Fibroblast of villous mesenchyme (primary cell): ENCODE measurements around the gene SLC25A45. TPM values are rescaled to one million over a fixed set of nuclear protein-coding genes. Genes with fewer than 3 reads are reported as not detected.

ENCODE experiments used
- DNase-seq: peaks from one replicate; pipeline ENCODE4 v3.0.0-alpha.2; 2010; ENCODE audit warnings: low read depth
- H3K4me3 ChIP-seq: 2 replicates; pipeline ENCODE4 v1.5.1; 2011; ENCODE audit warnings: low read depth, mild to moderate bottlenecking, low read length
- total RNA-seq: library from RNA; depleted of rRNA; stranded (reverse); fragments of >200 nt; gene quantifications from 2 replicates; pipeline ENCODE4 v1.2.3, GENCODE V29; 2012
- TF ChIP-seq, protein P1 (sequence below): IDR thresholded peaks from 2 replicates; pipeline ENCODE4 v1.5.1; 2012; ENCODE audit warnings: low read depth, mild to moderate bottlenecking, low read length; ENCODE audit not compliant: insufficient read depth

The SLC25A45 gene
- total RNA-seq, 1 donor: 1.7 TPM

DNA sequence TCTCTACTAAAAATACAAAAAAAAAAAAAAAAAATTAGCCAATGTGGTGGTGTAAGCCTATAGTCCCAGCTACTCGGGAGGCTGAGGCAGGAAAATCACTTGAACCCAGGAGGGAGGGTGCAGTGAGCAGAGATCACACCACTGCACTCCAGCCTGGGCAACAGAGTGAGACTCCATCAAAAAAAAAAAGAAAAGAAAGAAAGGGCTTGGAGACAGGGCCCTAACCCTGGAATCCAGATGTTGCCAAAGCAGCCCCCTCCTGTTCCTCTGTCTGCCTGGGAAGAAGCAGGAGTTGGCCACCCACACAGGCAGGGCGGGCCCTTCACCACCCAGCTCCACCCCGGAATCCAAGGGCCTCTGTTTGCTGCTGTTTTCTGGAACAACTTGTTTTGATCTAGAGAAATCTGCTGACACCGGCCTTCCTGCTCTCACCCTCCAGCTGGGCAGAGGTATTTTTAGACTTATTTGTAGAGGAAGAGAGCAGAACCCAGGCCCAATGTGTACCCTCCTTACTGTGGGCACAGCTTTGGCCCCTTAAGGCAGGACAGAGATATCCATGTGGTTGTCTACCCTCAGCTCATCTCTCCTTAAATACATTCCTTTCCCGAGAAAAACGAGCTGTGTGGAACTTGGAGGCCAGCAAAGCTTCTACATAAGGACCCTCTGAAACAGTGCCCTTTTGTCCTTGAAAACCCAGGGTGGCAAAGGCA is 37.5 kb upstream of the SLC25A45 start:
- H3K4me3 ChIP-seq: peak overlapping the region; percentile 69

DNA sequence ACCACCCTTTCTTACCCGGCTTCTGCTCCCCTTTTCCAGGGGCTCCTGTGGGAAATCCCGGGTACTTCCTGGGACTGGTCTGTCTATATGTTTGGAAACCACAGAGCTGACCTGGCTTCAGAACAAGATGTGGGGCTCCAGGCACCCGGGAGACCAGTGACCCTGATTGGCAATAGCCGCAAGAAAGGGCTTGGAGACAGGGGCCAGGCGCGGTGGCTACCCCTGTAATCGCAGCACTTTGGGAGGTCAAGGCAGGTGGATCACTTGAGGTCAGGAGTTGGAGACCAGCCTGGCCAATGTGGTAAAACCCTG is 37.0 kb upstream of the SLC25A45 start:
- DNase-seq: no peak
- TF ChIP-seq, protein P1, sequence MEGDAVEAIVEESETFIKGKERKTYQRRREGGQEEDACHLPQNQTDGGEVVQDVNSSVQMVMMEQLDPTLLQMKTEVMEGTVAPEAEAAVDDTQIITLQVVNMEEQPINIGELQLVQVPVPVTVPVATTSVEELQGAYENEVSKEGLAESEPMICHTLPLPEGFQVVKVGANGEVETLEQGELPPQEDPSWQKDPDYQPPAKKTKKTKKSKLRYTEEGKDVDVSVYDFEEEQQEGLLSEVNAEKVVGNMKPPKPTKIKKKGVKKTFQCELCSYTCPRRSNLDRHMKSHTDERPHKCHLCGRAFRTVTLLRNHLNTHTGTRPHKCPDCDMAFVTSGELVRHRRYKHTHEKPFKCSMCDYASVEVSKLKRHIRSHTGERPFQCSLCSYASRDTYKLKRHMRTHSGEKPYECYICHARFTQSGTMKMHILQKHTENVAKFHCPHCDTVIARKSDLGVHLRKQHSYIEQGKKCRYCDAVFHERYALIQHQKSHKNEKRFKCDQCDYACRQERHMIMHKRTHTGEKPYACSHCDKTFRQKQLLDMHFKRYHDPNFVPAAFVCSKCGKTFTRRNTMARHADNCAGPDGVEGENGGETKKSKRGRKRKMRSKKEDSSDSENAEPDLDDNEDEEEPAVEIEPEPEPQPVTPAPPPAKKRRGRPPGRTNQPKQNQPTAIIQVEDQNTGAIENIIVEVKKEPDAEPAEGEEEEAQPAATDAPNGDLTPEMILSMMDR: no peak
- H3K4me3 ChIP-seq: peak overlapping the region; percentile 69

More for the DNA sequence above, 37.5 kb upstream of the SLC25A45 start:
- TF ChIP-seq, protein P1: no peak
- peak; percentile 99 for DNase-seq

DNA sequence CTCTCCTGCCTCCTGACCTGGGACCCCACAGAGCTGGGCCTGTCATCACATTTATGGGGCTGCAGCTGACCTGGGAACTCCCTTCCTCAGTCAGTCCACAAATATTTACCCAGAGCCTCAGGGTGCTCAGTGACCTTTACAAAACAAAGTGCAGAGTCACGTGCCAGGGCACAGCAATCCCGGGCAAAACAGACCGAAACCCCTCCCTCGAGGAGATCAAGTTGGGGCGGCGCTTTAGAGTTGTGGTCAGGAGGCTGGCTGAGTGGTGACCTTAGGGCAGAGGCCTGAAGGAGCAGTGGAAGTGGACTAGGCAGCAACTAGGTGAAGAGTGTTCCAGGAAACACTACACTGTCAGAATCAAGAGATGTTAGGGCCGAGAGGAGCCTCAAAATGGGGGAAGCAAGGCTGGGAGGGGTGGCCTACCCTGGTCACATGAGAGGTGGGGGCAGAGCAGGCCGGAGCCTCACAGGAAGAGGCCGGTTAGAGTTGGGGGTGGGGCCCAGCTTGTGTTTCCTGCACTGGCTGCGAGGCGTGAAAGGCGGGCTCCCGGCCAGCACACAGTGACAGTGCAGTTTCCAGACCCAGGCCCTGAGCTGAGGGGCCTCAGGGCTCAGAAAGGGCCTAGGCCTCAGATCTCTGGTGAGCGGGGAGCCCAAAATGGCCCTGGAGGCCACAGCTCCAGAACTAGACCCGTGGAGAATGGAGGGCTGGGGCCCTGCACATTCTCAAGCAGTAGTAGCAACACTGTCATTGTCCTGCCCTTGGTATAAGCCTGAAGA is 36.4 kb upstream of the SLC25A45 start:
- DNase-seq: peak; percentile 100

DNA sequence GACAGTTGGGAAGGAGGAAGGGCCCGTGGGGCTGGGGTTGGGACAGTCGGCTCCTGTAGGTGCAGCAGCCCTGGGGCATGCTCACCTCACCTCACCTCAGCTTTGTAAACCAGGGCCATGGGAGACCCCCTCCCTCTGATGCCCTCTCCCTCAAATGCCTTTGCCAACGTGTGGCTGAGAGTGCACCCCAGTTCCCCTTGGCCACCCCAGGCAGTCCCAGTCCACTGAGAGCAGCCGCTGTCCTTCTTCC is 35.9 kb upstream of the SLC25A45 start:
- TF ChIP-seq, protein P1: no peak
- DNase-seq: no peak
- peak overlapping the region; percentile 69 for H3K4me3 ChIP-seq

More for the DNA sequence above, 36.4 kb upstream of the SLC25A45 start:
- TF ChIP-seq, protein P1: no peak
- peak overlapping the region; percentile 69 for H3K4me3 ChIP-seq

DNA sequence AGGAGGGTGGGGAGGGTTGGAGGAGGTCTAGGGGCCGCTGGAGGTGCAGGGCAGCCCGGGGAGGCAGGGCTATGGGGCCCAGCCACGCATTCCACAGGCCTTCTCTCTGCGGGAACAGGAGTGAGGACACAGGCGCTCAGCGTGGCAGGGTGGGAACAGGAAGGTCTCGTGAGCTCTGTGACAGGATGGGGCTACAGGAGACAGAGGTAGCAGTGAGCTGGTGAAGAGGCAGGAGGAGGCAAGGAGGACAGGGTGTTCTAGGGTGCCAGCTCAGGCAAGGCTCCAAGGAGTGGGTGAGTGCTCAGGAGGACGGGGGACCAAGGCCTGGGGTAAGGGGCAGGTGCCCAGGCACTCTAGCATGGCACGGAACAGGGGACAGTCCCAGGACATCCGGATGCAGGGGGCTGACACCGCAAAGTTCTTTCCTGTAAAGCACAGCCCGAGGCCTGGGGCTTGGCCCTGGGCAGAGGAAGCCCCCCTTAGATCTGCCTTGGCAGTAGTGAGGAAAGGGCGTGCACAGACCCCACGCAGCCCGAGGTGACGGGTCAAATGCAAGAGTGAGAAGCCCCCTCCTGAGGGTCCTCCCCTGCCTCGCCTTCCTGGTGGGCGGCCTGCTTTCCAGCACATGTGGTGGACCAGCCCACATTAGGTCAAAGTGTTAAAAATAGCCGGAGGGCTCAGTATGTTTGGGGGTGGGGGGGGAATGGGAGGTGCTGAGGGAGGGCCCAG is 35.4 kb upstream of the SLC25A45 start:
- peak; percentile 72 for DNase-seq
- TF ChIP-seq, protein P1: no peak
- H3K4me3 ChIP-seq: peak overlapping the region; percentile 69

DNA sequence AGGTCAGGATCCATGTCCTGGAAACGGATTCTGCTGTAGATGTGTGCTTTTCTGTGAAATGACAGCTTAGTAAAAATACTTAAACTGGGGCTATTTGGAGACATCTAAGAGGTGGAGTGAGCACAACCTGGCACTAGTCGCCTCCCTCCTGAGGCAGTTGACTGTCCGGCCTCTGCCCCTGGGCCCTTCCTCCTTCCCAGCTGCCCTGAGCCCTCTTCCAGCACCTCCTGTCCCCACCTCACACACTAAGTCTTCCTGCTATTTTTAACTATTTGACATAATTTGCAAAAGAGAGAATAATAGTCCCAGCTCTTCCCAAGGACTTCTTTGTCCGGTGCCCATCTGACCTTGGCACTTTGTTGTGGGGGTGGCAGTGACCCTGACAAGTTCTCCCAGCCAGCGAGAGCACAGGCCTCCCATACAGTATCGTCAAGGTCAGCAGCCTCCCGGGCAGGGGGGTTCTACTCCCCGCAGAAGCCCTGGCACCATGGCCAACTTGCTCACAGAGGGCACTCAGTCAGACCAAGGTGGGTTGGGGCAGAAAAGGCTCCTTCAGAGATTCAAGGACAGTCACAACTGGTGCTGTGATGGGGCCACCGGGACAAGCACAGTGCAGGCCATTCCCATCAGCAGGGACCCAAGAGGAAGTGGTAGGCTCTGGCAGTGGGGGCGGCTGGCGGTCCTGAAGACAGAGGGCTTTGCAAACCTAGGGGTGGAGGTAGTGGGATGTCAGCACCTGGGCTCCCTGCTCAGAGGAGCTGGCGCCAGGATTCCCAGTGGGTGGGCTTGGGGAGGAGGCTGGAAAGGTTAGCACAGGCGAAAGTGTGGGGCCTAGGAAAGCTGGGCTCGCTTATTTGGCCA is 34.6 kb upstream of the SLC25A45 start:
- peak overlapping the region; percentile 69 for H3K4me3 ChIP-seq
- peak; percentile 25 for DNase-seq
- TF ChIP-seq, protein P1: no peak
